A204.1 (cell line): ENCODE measurements around the gene NCCRP1.
"Not testable (repeated sequence)": the region's sequence is repeated elsewhere in the genome, so short reads cannot be mapped to it uniquely, and the experiment has no call there.

Source experiments
- FAIRE-seq: peaks from 2 replicates; lab custom pipeline; 2012; peaks lifted over from hg19 to GRCh38; lab: Jason Lieb, UNC

NCCRP1 gene

GRCh38 chr19:39209196-39209595 lies 12.4 kb downstream of the NCCRP1 start:
- no peak for FAIRE-seq

GRCh38 chr19:39211731-39212374 lies 15.1 kb downstream of the NCCRP1 start:
- FAIRE-seq: no peak

GRCh38 chr19:39212375-39212742 lies 15.6 kb downstream of the NCCRP1 start:
- FAIRE-seq: no peak

GRCh38 chr19:39215323-39215722 lies 18.6 kb downstream of the NCCRP1 start:
- not testable (repeated sequence) for FAIRE-seq

GRCh38 chr19:39217094-39217493 lies 20.3 kb downstream of the NCCRP1 start:
- FAIRE-seq: no peak

GRCh38 chr19:39218230-39219007 lies 21.7 kb downstream of the NCCRP1 start:
- no peak for FAIRE-seq

- not testable (repeated sequence) for FAIRE-seq
Measured at GRCh38 chr19:39219108-39219507, 22.3 kb downstream of the NCCRP1 start.

- no peak for FAIRE-seq
Measured at GRCh38 chr19:39223703-39224279, 27.0 kb downstream of the NCCRP1 start.

- FAIRE-seq: no peak
Measured at GRCh38 chr19:39224910-39225309, 28.1 kb downstream of the NCCRP1 start.

- no peak for FAIRE-seq
Measured at GRCh38 chr19:39230096-39230764, 33.5 kb downstream of the NCCRP1 start.

GRCh38 chr19:39232708-39233107 lies 35.9 kb downstream of the NCCRP1 start:
- FAIRE-seq: no peak

- no peak for FAIRE-seq
Measured at GRCh38 chr19:39236527-39236926, 39.8 kb downstream of the NCCRP1 start.

- FAIRE-seq: no peak
Measured at GRCh38 chr19:39237200-39238184, 40.7 kb downstream of the NCCRP1 start.

GRCh38 chr19:39238209-39238608 lies 41.4 kb downstream of the NCCRP1 start:
- FAIRE-seq: no peak

GRCh38 chr19:39238944-39239343 lies 42.2 kb downstream of the NCCRP1 start:
- no peak for FAIRE-seq

- FAIRE-seq: no peak
Measured at GRCh38 chr19:39240421-39240820, 43.7 kb downstream of the NCCRP1 start.

- not testable (repeated sequence) for FAIRE-seq
Measured at GRCh38 chr19:39243741-39244140, 47.0 kb downstream of the NCCRP1 start.

- not testable (repeated sequence) for FAIRE-seq
Measured at GRCh38 chr19:39244410-39245100, 47.8 kb downstream of the NCCRP1 start, which contains the start of gene IFNL3. TSS of gene IFNL3 (minus strand) at chr19:39245006. CDS start at chr19:39244967, 39 bp downstream.

GRCh38 chr19:39245166-39245565 lies 48.4 kb downstream of the NCCRP1 start:
- FAIRE-seq: not testable (repeated sequence)

- no peak for FAIRE-seq
Measured at GRCh38 chr19:39246951-39247669, 50.3 kb downstream of the NCCRP1 start.
